ENCODE results near the gene ARMC8. TPM values are rescaled to one million over a fixed set of nuclear protein-coding genes. Genes with fewer than 3 reads are reported as not detected.

The ARMC8 gene
- 18.4 and 27.6 TPM in 2 replicates for total RNA-seq

DNA sequence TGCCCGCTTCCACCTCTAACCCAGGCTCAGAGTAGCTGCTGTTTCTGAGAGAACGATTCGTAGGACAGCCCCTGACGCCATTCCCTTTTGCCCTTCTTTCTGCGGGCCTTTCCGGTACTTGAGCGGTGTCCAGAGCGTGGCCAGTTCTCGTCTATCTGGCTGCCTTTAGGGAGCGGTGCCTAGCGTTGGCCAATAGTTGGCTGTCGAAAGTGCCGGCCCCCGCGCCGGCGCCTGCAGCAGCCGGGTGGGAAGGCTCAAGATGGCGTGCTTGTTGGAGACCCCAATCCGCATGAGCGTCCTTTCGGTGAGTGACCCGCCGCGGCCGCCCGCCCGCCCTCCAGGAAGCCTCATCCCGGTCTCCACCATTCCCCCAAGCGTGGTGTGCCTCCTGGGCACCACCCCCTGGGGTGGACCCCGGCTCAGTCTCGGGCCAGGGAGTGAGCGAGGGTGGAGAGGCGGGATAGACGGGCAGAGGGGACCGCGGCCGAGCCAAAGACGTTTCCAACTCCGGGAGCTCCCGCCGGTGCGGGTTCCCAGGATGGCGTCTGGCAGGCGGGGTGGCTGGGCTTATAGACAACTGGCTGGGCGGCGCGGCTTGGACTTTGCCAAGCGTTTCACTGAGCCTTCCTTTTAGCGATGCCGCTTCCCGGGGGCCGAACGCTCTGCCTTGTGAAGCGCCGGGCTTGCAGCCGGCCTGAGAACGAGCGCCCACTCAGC is at the start of gene ARMC8:
Gene ARMC8 (plus strand): TSS at position 6 of the 717 bp plus-strand sequence. CDS start 254 bp downstream, at position 260.

DNA sequence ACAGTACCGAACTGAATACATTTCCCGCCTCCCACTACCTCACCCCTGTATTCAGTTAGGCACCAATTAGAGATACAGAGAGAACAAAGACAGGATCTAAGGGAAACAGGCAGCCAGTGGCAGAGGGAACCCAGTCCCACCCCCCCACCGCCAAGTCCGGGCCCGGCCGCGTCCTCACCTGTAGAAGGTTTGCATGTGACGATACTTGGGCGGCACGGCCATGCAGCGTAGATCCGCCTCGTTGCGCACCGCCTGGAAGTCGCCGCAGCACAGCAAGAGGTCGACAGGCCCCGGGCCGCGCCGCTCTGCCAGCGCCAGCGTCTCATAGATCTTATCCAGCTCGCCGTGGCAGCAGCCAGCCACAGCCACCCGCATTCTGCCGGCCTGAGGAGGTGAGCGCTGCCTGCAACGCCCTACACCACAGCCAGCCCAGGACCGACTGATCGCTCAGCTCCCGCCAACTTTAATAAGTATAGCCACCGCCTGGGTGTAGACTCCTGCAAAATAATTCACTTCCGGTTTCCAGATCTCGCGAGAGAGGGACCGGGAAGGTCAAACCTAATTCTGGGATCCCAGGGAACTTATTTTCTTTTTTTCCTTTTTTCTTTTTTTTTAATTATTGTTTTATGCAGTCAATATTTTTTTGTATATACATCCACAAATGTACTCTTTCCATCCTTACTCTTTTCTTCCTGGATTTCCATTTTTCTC is 12.5 kb upstream of the ARMC8 start, which contains the start of gene DBR1:
Gene DBR1 (minus strand): TSS at position 501 of the 711 bp plus-strand sequence. CDS start 126 bp downstream, at position 375.

DNA sequence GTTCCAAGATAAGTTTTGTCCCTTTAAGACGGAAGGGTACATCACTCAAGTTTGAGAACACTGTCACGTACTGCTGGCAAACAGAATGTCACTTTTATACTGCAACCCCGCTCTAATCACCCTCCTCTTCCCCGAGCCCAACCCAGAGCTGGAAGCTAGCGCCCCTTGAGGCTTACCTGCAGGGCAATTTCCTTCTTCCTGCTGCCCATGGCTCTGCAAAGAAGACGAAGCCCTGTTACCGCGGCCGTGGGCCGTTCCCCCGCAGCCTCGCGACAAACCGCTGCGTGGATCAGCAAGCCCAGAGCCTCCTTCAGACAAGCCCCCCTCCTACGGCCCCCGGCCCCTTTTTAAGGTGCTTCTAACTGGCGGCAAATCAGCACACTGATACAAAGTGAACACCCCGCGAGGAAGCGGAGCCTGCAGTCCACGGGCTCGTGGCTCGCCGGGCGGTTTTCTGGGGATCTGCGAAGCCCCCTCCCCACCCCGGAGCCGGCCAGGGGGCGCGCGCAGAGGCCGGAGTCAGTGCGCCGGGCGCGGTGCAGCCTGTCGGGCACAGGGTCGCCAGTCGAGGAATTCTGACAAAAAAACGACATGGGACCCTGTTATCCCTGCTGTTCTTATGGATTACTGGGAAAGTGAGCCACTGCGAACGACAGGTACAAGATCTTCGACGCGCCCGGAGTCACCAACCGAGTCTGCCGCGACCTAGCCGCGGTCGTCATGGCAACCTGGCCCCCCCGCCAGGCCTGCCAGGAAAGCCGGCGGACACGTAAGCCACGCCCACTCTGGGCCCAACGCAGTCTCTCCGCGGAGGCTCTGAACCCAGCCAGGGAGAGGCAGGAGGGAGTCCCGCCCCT is 142.3 kb downstream of the ARMC8 start, which contains the start of gene NME9:
Gene NME9 (minus strand): TSS at position 725 of the 857 bp plus-strand sequence. CDS start 516 bp downstream, at position 209.

Other genes with a start within 250 kb of the ARMC8 start
- not detected in 2 replicates for gene CLDN18, start 177.1 kb upstream of the ARMC8 start, total RNA-seq
- 5.5 and 5.7 TPM in 2 replicates for gene DZIP1L, start 71.7 kb upstream of the ARMC8 start, total RNA-seq
- gene A4GNT, start 54.9 kb upstream of the ARMC8 start, total RNA-seq = not detected in 2 replicates
- 8.9 and 14.4 TPM in 2 replicates for gene DBR1, start 12.4 kb upstream of the ARMC8 start, total RNA-seq
- gene NME9, start 142.6 kb downstream of the ARMC8 start, total RNA-seq = not detected in 2 replicates
- 2.6 and 6.2 TPM in 2 replicates for gene MRAS, start 161.3 kb downstream of the ARMC8 start, total RNA-seq
- 0.65 and 1.5 TPM in 2 replicates for gene ESYT3, start 247.3 kb downstream of the ARMC8 start, total RNA-seq